Epithelial cell of proximal tubule (primary cell): Measurements from ENCODE around the gene F12. TPM values are rescaled to one million over a fixed set of nuclear protein-coding genes. Genes with fewer than 3 reads are reported as not detected.

ENCODE experiments used
- DNase-seq: peaks from one replicate; pipeline ENCODE4 v3.0.0-alpha.2; 2011; ENCODE audit warnings: low read depth
- H3K4me3 ChIP-seq: 2 replicates; pipeline ENCODE4 v1.5.1; 2011; ENCODE audit warnings: low read depth, mild to moderate bottlenecking, low read length
- total RNA-seq: library from RNA; depleted of rRNA; stranded (reverse); fragments of >200 nt; gene quantifications from 2 replicates; pipeline ENCODE4 v1.2.3, GENCODE V29; 2015
- TF ChIP-seq, protein P1 (sequence below): conservative IDR thresholded peaks from 2 replicates; pipeline ENCODE4 v1.5.1; 2012; ENCODE audit warnings: low read depth, mild to moderate bottlenecking, low read length

Gene F12
- total RNA-seq, 1 donor from 2014 or later: 12.9 TPM

DNA sequence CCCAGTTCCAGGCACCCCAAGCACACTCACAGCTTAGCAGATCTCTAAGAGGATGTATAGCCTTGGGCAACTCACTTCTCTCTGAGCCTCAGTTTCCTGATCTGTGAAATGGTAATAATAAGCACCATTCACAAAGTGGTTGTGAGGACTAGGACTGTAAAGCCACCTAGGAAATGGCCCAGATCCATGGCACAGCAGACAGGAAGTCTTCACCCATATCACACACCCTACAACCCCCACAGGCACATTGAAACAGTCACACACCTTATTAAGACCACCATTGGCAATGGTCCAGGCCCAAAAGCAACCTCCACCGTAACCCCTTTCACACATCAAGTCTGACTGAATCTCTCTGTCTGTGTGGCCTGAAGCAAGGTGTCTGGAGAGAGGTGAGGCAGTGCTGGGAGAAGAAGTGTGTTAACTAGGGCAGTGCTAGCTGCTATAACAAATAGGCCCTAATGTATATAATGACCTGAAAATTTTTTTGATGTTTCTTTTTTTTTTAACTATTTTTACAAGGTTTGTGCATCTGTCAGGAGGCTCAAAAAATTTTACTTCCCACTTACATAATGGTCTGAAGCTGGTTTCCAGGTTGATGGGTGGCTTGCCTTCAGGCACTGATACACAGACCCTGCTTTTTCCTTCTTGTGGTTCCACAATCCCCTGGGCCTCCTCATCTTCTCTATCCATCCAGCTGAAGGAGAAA, 54.0 kb downstream of the F12 start:
- H3K4me3 ChIP-seq: no peak overlapping the region
- TF ChIP-seq, protein P1, sequence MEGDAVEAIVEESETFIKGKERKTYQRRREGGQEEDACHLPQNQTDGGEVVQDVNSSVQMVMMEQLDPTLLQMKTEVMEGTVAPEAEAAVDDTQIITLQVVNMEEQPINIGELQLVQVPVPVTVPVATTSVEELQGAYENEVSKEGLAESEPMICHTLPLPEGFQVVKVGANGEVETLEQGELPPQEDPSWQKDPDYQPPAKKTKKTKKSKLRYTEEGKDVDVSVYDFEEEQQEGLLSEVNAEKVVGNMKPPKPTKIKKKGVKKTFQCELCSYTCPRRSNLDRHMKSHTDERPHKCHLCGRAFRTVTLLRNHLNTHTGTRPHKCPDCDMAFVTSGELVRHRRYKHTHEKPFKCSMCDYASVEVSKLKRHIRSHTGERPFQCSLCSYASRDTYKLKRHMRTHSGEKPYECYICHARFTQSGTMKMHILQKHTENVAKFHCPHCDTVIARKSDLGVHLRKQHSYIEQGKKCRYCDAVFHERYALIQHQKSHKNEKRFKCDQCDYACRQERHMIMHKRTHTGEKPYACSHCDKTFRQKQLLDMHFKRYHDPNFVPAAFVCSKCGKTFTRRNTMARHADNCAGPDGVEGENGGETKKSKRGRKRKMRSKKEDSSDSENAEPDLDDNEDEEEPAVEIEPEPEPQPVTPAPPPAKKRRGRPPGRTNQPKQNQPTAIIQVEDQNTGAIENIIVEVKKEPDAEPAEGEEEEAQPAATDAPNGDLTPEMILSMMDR: no peak
- DNase-seq: no peak

DNA sequence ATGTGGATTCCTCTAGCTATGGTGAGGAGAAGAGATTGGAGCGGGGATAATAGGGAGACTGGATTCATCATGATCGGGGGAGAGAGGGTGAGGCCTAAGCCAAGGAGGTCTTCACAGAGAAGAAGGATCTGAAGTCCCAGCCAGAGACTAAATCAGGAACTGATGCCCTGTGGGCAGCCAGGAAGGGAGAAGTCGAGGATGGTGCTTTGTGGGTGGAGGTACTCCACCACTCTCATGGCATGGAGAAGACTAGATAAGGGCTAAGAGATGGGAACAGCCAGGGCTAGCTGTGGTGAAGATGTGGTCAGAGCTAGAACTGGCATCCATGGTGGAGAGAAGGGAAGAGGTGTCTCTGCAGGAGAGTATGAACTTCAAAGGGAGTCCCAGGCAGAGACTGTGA, 54.7 kb downstream of the F12 start:
- H3K4me3 ChIP-seq: no peak overlapping the region
- TF ChIP-seq, protein P1: no peak
- DNase-seq: no peak

DNA sequence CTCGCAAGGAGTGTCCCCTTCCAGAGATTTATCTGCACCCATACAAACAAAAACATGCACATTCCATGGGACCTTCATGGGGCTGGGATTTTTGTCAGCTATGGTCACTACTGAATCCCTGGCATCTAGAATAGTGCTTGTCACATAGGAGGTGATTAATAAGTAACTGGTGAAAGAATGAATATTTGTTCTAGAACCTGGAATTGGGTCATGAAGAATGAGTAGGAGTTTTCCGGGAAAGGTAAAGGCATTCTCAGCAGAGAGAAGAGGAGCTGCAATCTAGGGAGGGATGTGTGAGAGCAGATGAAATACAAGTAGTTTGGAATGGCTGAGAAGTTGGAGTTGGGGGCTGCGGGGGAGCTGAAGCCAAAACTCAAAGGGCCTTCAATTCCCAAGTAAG, 55.1 kb downstream of the F12 start:
- no peak for DNase-seq
- TF ChIP-seq, protein P1: no peak

DNA sequence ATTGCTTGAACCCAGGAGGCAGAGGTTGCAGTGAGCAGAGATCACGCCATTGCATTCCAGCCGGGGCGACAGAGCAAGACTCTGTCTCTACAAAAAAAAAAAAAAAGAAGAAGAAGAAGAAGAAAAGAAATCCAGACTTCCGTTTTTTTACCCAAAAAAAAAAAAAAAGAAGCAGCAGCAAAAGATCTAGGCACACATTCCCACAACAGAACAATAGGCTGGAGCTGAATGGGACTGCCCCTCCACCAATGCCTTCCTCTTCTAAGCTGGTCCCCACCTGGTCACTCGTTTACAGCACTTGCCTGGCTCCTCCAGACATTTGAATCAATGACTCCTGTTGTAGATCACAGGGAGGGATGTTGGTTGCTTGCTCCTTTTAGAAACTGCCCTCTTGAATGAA, 56.3 kb downstream of the F12 start:
- TF ChIP-seq, protein P1: no peak
- H3K4me3 ChIP-seq: no peak overlapping the region
- no peak for DNase-seq

More for the DNA sequence above, 55.1 kb downstream of the F12 start:
- no peak overlapping the region for H3K4me3 ChIP-seq

Other genes with a start within 250 kb of the F12 start
- 16.7 and 22.4 TPM in 2 replicates for gene RAB24, start 105.8 kb downstream of the F12 start, total RNA-seq
- gene PRELID1, start 105.8 kb downstream of the F12 start, total RNA-seq: 150 and 273 TPM in 2 replicates
- gene MXD3, start 97.7 kb downstream of the F12 start, total RNA-seq: 41.9 and 42.7 TPM in 2 replicates
- gene LMAN2, start 57.9 kb downstream of the F12 start, total RNA-seq: 252 and 266 TPM in 2 replicates
- gene RGS14, start 51.6 kb downstream of the F12 start, total RNA-seq: 17.1 and 19.6 TPM in 2 replicates
- gene SLC34A1, start 25.1 kb downstream of the F12 start, total RNA-seq: not detected in 2 replicates
- not detected in 2 replicates for gene PFN3, start 8.9 kb downstream of the F12 start, total RNA-seq
- 66.5 and 95.8 TPM in 2 replicates for gene GRK6, start 17.1 kb upstream of the F12 start, total RNA-seq
- 28.4 and 30.9 TPM in 2 replicates for gene PRR7, start 37.2 kb upstream of the F12 start, total RNA-seq
- 430 and 471 TPM in 2 replicates for gene DBN1, start 64.1 kb upstream of the F12 start, total RNA-seq
- 286 and 420 TPM in 2 replicates for gene PDLIM7, start 88.0 kb upstream of the F12 start, total RNA-seq
- 0.36 and 1.5 TPM in 2 replicates for gene DOK3, start 100.3 kb upstream of the F12 start, total RNA-seq
- gene DDX41, start 107.4 kb upstream of the F12 start, total RNA-seq: 162 and 174 TPM in 2 replicates
- gene FAM193B, start 145.0 kb upstream of the F12 start, total RNA-seq: 22.4 and 36.4 TPM in 2 replicates
- gene TMED9, start 182.6 kb upstream of the F12 start, total RNA-seq: 92.0 and 102 TPM in 2 replicates
- gene B4GALT7, start 190.6 kb upstream of the F12 start, total RNA-seq: 31.5 and 36.8 TPM in 2 replicates